HG03565 (cell line): ENCODE measurements around the gene ESRRA.

ENCODE experiments used
- ATAC-seq: cut with Tn5 transposase; IDR thresholded peaks from one replicate; pipeline ENCODE4 v1.9.1; 2021; ENCODE audit warnings: mild to moderate bottlenecking, moderate library complexity; ENCODE audit not compliant: unreplicated experiment

Gene ESRRA

DNA sequence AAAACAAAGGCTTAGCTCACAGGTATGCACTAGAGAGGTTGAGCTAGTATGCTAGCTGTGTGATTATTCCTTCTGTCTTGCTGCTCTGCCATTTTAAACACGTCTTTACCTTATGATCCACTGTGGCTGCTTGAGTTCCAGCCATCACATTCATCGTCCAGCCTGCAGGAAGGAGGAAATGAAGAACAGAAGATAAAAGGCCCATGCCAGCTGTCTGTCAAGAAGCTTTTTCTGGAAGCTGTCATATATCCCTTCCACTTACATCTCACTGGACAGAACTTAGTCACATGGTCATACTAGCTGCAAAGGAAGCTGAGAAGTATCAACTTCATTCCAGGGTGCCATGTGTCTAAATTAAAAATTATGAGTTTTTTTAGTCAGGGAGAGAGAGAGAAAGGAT, 22.1 kb downstream of the ESRRA start:
- ATAC-seq: no peak

DNA sequence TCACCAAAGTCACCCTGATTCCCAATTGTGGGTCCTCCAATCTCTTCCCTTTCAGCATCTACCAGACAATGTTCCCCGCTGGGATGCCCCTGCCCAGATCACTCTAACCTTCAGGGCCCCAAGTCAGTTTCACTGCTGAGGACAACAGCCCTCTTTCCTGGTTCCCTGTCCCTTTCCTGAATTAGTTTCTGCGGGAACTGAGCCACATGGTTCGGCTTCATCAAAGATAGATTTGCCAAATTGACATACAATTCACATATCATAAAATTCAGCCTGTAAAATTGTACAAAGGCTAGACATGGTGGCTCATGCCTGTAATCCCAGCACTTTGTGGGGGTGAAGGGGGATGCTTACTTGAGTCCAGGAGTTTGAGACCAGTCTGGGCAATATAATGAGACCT, 22.7 kb downstream of the ESRRA start:
- ATAC-seq: no peak

DNA sequence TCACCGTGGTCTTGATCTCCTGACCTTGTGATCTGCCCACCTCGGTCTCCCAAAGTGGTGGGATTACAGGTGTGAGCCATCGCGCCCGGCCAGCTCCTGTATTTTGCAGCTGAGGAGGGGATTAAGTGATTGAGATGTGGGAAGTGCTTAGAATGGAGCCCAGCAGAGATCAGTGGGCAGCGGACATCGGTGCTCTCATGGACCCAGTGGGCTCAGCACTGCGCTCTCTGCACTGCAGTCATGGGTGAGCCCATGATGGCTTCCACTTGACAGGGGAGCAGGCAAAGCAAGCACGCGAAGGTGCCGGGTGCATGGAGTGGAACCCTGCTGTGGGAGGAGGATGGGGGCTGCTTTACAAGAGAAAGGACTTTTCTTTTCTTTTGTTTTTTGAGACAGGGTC, 25.6 kb downstream of the ESRRA start:
- ATAC-seq: no peak

- ATAC-seq: peak; percentile 41
Observed at GRCh38 chr11:64331569-64332371, 26.4 kb downstream of the ESRRA start.

DNA sequence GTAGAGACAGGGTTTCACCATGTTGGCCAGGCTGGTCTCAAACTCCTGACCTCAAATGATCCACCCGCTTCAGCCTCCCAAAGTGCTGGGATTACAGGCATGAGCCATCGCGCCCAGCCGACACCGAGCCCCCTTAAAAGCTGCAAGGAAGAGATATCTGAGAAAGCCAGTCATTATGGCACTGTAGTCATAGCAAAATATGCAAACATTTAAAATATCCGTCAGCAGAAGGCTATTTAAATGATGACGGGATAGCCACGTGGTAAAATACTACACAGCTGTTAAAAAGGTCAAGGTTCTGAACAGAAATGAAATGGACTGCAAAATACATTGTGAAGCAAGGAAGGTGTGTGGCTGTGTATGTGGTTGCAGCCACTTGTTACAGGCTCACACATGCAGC, 28.2 kb downstream of the ESRRA start:
- no peak for ATAC-seq

GRCh38 chr11:64334764-64335735, 29.7 kb downstream of the ESRRA start:
- ATAC-seq: peak; percentile 73

GRCh38 chr11:64337538-64338249, 32.4 kb downstream of the ESRRA start:
- no peak for ATAC-seq

DNA sequence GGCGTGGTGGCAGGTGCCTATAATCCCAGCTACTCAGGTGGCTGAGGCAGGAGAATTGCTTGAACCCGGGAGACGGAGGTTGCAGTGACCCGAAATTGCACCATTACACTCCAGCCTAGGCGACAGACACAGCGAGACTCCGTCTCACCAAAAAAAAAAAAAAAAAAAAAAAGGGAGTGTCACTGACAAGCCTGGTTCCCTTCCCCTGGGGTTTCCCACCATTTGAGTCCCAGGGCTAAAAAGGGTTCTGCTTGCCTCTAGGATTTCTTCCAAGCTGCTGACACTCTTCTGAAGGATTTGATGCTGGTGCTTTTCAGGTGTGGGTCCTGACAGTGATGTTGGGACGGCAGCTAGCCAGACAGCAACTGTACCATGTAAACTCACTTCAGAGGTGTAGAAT, 33.4 kb downstream of the ESRRA start:
- ATAC-seq: no peak

DNA sequence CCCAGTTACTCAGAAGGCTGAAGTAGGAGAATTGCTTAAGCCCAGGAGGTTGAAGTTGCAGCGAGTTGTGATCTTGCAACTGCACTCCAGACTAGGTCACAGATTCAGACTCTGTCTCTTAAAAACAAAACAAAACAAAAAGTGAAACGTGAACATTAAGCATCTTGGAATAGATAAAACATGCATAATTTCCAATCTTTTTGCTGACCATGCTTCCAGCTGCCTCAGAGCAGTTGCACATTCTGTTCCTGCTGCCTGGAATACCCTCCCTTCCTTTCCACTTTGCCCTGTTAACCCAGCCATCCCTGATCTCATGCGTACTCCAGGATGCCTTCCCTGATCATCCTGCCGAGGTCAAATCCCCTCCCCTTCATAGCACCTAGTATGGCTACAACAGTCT, 34.0 kb downstream of the ESRRA start:
- no peak for ATAC-seq

DNA sequence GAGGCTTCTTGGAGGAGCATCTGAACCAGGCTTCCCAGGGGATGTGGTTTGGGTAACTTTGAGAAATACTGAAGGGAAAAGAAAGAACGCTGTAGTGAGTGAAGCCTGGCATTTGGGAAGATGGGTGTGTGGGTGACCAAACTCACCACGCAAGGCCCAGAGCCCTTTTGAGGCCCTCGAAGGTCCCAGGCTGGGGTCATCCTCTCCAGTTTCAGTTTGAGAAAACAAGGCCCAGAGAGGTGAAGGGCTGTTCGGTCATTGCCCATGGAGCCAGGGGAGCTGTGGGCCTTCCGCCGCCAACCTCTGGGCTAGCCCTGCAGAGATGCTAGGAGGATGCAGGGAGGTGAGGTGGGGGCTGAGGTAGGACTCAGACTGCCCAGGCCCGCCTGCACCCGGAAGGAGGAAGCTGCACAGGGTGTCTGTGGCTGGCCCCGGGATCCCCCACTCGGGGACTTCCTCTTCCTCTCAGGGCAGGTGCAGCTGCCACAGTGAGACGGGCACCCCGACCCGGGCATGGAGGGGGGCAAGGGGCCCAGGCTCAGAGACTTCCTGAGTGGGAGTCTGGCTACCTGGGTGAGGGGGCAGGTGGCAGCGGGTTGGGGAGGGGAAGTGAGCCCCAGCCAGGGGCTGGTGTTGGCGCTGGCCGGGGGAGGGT, 34.6 kb downstream of the ESRRA start, which contains the start of gene CCDC88B:
Gene CCDC88B, plus strand, starts transcription at position 451 of the 655 bp plus-strand sequence. Its CDS starts 63 bp downstream, at position 514.
- no peak for ATAC-seq

DNA sequence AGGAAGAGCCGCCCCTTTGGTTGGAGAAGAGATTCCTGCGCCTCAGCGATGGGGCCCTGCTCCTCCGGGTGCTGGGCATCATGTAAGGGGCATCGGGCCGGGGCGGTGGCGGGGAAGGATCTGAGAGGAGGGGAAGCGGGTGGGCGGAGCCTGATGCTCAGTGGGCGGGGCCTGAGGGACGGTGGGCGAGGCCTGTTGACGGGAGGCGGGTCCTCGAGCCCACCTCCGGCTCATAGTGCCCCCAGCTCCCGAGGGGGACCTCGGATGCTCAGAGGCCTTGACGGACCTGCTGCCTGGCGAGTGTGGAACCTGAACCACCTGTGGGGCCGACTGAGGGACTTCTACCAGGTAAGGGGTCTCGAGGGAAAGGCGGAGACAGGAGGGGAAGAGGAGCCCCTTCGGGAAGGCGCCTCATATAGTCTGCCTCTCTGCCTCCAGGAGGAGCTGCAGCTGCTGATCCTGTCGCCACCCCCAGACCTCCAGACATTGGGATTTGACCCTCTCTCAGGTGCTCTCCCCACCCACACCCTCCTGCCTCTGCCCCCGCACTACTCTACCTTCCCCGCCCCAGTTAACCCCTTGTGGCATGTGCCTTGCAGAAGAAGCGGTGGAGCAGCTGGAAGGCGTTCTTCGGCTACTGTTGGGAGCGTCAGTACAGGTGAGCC, 35.5 kb downstream of the ESRRA start:
- ATAC-seq: no peak

- ATAC-seq: no peak
Observed at GRCh38 chr11:64341429-64341828, 36.1 kb downstream of the ESRRA start.

DNA sequence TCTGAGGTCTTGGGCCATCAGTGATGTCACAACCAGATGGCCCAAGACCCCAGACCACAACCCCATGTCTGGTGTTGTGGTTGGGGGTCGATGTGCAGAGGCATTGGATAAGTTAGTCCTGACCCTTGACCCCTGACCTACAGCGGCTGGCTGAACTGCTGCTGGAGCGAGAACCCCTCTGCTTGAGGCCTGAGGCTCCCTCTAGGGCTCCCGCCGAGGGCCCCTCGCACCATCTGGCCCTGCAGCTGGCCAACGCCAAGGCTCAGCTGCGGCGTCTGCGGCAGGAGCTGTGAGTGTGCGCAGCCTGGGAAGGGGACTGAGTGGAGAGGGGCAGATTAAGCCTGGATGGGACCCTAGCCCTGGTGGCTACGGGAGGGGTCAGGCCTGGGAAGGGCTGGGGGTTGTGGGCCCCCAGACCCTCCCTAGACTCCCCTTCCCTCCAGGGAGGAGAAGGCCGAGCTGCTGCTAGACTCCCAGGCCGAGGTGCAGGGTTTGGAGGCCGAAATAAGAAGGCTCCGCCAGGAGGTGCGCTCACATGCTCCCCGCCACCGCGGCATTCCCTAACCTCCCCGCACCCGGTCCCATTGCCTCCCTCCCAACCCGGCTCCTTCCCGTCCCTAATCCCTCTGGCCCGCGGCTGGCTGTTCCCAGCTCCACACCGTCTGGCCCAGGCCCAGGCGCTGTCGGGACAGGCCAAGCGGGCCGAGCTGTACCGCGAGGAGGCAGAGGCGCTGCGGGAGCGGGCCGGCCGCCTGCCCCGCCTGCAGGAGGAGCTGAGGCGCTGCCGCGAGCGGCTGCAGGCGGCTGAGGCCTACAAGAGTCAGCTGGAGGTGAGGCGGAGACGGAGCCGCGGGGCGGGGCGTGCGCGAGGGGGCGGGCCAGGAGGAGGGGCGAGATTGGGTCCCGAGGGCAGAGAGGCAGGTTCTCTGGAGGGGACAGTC, 36.8 kb downstream of the ESRRA start:
- peak; percentile 39 for ATAC-seq

DNA sequence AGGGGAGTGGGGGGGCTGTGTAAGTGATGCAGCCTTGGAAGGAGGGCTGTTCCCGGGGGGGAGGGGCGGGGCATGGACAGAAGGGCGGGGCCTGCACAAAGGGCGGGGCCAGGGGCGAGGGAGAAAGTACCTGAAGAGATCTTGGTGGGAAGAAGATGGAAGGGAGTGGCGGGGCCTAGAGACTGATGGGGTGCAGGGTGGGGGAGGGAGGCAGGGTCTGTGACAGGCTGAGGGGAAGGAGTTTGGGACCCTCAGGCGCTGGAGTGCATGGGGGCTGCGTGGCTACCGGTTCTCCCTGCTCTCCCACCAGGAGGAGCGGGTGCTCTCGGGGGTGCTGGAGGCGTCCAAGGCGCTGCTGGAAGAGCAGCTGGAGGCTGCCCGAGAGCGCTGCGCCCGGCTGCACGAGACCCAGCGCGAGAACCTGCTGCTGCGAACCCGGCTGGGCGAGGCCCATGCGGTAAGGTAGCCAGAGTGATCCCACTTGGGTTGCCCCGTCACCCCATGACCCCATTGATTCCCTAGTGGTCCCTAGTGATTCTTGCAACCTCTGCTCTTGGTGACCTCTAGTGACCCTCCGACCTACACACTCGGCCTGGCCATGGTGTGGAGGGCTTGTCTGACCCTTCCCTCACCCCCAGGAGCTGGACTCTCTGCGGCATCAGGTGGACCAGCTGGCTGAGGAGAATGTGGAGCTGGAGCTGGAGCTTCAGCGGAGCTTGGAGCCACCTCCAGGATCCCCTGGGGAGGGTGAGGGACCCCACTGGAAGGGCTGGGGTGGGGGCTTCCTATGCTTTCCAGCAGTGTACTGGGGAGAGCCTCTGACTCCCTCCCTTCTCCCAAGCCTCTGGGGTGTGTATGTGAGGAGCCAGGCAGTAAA, 37.8 kb downstream of the ESRRA start:
- no peak for ATAC-seq

GRCh38 chr11:64343767-64344559, 38.6 kb downstream of the ESRRA start:
- ATAC-seq: no peak

DNA sequence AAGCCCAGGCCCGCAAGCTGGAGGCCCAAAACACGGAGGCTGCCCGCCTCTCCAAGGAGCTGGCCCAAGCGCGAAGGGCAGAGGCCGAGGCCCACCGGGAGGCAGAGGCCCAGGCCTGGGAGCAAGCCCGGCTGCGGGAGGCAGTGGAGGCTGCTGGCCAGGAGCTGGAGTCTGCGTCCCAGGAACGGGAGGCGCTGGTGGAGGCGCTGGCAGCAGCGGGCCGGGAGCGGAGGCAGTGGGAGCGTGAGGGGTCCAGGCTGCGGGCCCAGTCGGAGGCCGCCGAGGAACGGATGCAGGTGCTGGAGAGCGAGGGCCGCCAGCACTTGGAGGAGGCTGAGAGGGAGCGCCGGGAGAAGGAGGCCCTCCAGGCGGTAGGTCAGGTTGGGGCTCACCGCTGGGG, 39.5 kb downstream of the ESRRA start:
- ATAC-seq: no peak

GRCh38 chr11:64347193-64347867, 42.0 kb downstream of the ESRRA start:
- ATAC-seq: no peak
